ENCODE measurements around the gene APOB. TPM values are rescaled to one million over a fixed set of nuclear protein-coding genes. Genes with fewer than 3 reads are reported as not detected.

APOB gene
- total RNA-seq, 1 donor from 2014 or later: 9.1 TPM

- H3K4me1 ChIP-seq: no peaks in the 10 kb centered on the region
- DNase-seq: no peak
- H3K27ac ChIP-seq (replicated peaks): no peak overlapping the region
- intact Hi-C loops (cut with micrococcal nuclease): no loop called here
- no peak for TF ChIP-seq CTCF (IDR thresholded peaks at IDR 0.05; ENCODE audit: borderline replicate concordance)
- no peaks in the 10 kb centered on the region for H3K9me3 ChIP-seq (replicated peaks)
- H3K4me3 ChIP-seq: no peak overlapping the region
- H3K36me3 ChIP-seq: no peaks in the 10 kb centered on the region
- peaks cover 31% of the 10 kb centered on the region for H3K27me3 ChIP-seq (ENCODE audit: low read depth)
Observed at GRCh38 chr2:21067125-21067524, 23.3 kb upstream of the APOB start.

GRCh38 chr2:21059885-21060610, 16.2 kb upstream of the APOB start:
- Histone ChIP-seq H3K27ac (replicated peaks) (no peak overlapping the region), H3K27me3 (ENCODE audit: low read depth) (peaks cover 22% of the 10 kb centered on the region), H3K4me3 (no peak overlapping the region), H3K36me3 (no peaks in the 10 kb centered on the region), H3K4me1 (no peaks in the 10 kb centered on the region), H3K9me3 (replicated peaks) (no peaks in the 10 kb centered on the region)
- no peak for TF ChIP-seq CTCF (IDR thresholded peaks at IDR 0.05; ENCODE audit: borderline replicate concordance)
- DNase-seq: no peak
- intact Hi-C loops (cut with micrococcal nuclease): no loop called here

- intact Hi-C loops (cut with micrococcal nuclease): no loop called here
- no peak for DNase-seq
- no peak for TF ChIP-seq CTCF (IDR thresholded peaks at IDR 0.05; ENCODE audit: borderline replicate concordance)
Observed at GRCh38 chr2:21057097-21057496, 13.2 kb upstream of the APOB start.

GRCh38 chr2:21055879-21056790, 12.3 kb upstream of the APOB start:
- no peak for DNase-seq
- peaks cover 10% of the 10 kb centered on the region for H3K27me3 ChIP-seq (ENCODE audit: low read depth)
- no peak overlapping the region for H3K27ac ChIP-seq (replicated peaks)
- no peaks in the 10 kb centered on the region for H3K4me1 ChIP-seq
- TF ChIP-seq CTCF (IDR thresholded peaks at IDR 0.05; ENCODE audit: borderline replicate concordance): no peak
- no peaks in the 10 kb centered on the region for H3K9me3 ChIP-seq (replicated peaks)
- no peak overlapping the region for H3K4me3 ChIP-seq
- intact Hi-C loops (cut with micrococcal nuclease): no loop called here
- no peaks in the 10 kb centered on the region for H3K36me3 ChIP-seq

More at GRCh38 chr2:21057097-21057496, 13.2 kb upstream of the APOB start:
- Histone ChIP-seq H3K27ac (replicated peaks) (no peak overlapping the region), H3K9me3 (replicated peaks) (no peaks in the 10 kb centered on the region), H3K36me3 (no peaks in the 10 kb centered on the region), H3K27me3 (ENCODE audit: low read depth) (peaks cover 10% of the 10 kb centered on the region), H3K4me1 (no peaks in the 10 kb centered on the region), H3K4me3 (no peak overlapping the region)

- Histone ChIP-seq H3K27me3 (ENCODE audit: low read depth) (peaks cover 10% of the 10 kb centered on the region), H3K4me3 (no peak overlapping the region), H3K27ac (replicated peaks) (no peak overlapping the region), H3K9me3 (replicated peaks) (no peaks in the 10 kb centered on the region), H3K36me3 (no peaks in the 10 kb centered on the region), H3K4me1 (no peaks in the 10 kb centered on the region)
- DNase-seq: no peak
- TF ChIP-seq CTCF (IDR thresholded peaks at IDR 0.05; ENCODE audit: borderline replicate concordance): no peak
- intact Hi-C loops (cut with micrococcal nuclease): no loop called here
Observed at GRCh38 chr2:21055451-21055850, 11.6 kb upstream of the APOB start.

All from left ventricle myocardium inferior (tissue), 1 donor.